ENCODE results near the gene TNNT2.

TNNT2 gene

GRCh38 chr1:201403359-201403758 is 25.9 kb upstream of the TNNT2 start:
- no peak for DNase-seq (ENCODE audit: low read depth in 2 of 2, low spot score in 1 of 2)

- DNase-seq (ENCODE audit: low read depth in 2 of 2, low spot score in 1 of 2): no peak
Measured at GRCh38 chr1:201401700-201402099, 24.2 kb upstream of the TNNT2 start.

- no peak for DNase-seq (ENCODE audit: low read depth in 2 of 2, low spot score in 1 of 2)
Measured at GRCh38 chr1:201400852-201401230, 23.4 kb upstream of the TNNT2 start.

DNA sequence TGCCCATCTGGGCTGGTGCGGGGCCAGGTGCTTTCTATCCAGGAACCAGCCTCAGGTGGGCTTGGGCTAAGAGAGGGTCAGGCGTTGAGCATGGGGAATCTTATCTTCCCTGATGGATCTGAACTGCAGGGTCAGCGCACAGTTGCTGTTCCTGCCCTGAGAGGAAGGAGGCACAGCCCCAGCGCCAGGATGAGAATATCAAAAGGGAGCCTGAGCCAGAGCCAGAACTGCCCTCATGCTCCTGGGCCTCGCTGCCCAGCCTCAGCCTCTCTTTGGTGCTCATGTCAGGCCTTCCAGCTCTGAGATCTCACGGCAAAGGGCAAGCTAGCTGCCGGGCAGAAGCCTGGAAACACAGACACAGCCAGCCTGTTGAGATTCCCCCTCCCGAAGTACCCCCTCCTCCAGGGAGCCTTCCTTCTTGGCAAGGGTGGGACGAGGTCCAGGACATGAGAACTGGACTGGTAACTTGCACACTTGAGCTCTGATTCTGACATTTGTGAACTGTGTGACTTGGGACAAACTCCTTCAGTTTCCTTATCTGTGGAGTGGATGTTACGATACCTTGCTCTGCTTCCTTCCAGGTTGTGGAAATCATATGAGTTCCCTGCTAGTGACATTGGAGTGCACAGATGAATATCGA is 22.9 kb upstream of the TNNT2 start:
- no peak for DNase-seq (ENCODE audit: low read depth in 2 of 2, low spot score in 1 of 2)

- DNase-seq (ENCODE audit: low read depth in 2 of 2, low spot score in 1 of 2): no peak
Measured at GRCh38 chr1:201399352-201400126, 22.1 kb upstream of the TNNT2 start.

GRCh38 chr1:201399018-201399351 is 21.5 kb upstream of the TNNT2 start, which contains the start of gene LAD1:
Gene LAD1, minus strand, starts transcription at chr1:201399324. Its CDS starts 18 bp downstream, at chr1:201399306.
- DNase-seq (ENCODE audit: low read depth in 2 of 2, low spot score in 1 of 2): no peak

DNA sequence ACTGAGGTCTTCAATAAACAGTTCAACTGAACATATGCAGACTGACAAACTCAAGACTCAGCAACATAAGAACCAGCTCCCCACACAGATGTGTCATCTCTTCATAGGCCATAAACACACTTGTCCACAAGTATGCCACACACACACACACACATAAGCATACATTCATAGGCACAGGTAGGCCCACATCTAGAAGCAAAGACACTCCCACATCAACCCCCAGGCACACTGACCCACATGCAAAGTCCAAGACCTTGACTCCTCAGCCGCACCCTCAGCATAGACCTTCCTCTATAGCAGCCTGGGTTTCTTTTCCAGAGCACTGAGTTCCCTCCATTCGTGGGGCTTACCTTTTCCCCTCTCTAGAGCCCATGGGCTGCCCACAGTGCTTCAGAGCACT is 20.2 kb upstream of the TNNT2 start:
- DNase-seq (ENCODE audit: low read depth in 2 of 2, low spot score in 1 of 2): no peak

DNA sequence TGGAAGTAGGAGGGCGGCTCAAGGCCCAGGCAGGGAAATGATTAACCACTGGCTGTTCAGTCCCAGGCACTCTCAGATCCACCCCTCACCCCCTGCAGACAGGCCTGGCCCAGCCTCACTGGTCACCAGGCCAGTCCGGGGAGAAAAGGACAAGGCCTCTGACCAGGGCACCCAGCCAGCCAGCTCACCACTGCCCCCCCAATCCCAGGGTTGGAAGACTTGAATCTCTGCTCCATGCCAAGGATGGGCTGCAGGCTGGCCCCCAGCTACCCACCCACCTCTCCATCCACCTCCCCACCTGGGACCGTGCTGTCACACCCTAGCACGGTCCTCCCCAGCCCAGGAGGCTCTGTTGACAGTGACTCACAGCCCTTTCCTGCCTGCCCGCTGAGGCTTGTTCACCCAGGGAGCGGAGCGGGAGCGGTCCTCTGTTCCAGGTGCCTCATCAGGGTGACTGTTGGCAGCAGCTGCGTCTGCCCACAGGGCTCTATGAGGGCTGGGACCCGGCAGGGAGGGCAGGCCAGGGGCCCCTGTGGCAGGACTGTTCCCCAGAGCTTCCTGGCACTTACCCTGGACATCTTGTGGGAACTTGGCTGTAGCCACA is 19.5 kb upstream of the TNNT2 start:
- no peak for DNase-seq (ENCODE audit: low read depth in 2 of 2, low spot score in 1 of 2)

DNA sequence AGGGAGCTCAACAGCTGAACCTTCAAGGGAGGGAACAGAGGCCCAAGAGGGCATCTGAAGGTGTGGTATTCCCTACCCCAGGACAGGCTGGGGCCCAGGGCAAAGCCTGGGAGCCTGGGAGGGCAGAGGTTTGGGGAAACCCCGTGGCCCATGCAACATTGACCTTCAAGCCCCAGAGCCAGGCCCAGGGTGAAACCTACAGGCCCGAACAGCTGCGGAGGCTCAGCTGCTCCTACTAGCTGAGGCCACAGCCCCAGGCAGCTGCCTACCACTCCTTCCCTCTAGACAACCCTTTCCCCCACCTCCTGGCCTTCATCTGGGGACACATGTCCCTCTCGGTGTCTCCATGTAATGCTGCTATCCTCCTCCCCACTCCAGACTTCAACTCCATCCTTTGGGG is 18.5 kb upstream of the TNNT2 start:
- no peak for DNase-seq (ENCODE audit: low read depth in 2 of 2, low spot score in 1 of 2)

DNA sequence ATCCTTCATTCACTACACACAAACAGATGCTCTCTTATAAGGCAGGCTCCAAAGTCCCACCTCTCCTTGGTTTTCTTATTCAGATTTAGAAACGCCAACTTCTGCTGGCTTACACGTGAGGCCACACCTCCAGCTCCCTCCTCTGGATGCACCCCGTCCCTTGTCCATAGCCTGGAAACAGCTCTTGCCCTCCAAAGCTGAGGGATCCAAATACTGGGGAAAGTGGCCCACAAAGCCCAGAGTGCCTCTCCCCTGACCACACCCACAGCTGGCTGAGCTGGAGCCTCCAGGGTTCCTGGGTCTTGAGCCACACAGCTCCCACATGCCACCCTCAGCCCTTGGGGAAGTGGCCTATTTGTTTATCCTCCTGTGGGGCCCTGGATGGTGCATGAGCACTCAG is 17.1 kb upstream of the TNNT2 start:
- no peak for DNase-seq (ENCODE audit: low read depth in 2 of 2, low spot score in 1 of 2)

GRCh38 chr1:201393076-201393475 is 15.6 kb upstream of the TNNT2 start:
- DNase-seq (ENCODE audit: low read depth in 2 of 2, low spot score in 1 of 2): no peak

DNA sequence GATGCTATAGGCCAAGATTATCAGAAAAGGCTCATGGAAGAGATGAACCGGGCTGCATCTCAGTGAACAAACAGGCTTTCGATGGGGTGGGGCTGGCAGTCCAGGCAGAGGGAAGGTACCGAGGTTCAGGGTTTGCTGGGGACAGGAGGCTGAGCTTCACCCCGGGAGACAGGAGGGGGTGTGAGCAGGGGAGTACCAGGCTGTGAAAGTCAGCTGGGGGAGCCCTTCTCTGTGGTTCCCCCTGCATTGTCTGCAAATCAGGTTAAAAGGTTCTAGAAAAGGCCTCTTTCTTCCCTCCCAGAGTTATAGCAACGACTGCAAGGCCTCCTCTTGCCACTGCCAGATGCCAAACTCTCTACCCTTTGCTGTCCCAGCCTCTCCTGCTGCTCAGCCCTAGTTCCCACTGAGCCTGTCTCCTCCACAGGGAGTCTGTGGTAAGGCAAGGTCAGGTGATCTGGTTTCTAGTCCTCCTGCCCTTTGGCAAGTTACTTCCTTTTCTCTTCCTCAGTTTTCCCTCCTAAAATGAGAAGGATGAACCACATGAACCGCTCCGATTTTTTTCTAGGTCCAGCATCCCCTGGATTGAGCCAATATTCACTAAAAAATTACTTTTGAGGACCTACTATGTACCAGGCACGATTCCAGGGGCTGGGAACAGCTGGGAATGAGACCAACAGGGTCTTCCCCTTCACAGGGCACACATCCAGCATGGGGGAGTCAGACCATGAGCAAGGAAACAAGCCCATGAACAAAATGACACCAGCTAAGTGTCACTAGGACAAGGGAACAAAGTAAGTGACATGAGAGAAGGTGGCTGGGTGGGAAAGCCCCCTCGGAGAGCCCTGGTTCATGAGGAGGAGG is 14.4 kb upstream of the TNNT2 start:
- no peak for DNase-seq (ENCODE audit: low read depth in 2 of 2, low spot score in 1 of 2)

DNA sequence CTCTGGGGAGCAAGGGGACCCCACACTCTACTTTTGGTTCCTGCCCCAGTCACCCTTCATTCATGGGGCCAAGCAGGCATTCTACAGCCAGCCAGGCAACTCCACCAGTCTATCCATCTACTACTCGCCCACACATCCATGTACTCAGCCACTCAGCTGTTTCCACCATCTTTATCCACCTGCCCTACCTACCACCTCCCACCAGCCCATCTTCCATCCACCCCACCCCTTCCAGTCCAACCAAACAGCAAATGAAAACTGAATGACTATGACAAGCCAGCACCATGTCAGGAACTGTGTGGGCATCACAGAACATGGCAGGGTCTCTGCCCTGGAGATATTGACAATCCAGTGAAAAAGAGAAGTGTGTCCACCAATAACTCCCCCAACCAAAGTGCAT is 13.7 kb upstream of the TNNT2 start:
- DNase-seq (ENCODE audit: low read depth in 2 of 2, low spot score in 1 of 2): no peak

DNA sequence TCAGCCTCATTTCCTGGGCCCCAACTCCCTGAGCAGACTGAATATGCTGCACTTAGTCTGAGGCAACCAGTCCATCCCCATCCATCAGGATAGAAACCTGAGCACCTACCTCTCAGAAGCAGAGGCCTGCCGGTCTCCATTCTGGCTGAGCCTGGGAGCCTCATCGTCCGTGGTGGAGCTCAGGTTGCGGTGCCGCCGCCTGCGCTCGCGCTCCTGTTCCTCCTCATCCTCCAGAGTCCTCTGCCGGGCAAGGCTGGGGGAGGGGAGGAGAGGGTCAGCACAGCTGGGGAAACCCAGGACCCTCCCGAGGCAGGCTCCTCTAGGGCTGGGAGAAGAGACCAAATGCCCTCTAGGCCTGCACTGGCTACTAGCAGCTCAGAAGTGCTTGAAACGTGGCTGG is 11.6 kb upstream of the TNNT2 start:
- DNase-seq (ENCODE audit: low read depth in 2 of 2, low spot score in 1 of 2): no peak

GRCh38 chr1:201386208-201386607 is 8.7 kb upstream of the TNNT2 start:
- no peak for DNase-seq (ENCODE audit: low read depth in 2 of 2, low spot score in 1 of 2)

- no peak for DNase-seq (ENCODE audit: low read depth in 2 of 2, low spot score in 1 of 2)
Measured at GRCh38 chr1:201385299-201385891, 7.9 kb upstream of the TNNT2 start.

GRCh38 chr1:201384406-201384782 is 6.9 kb upstream of the TNNT2 start:
- DNase-seq (ENCODE audit: low read depth in 2 of 2, low spot score in 1 of 2): no peak

- DNase-seq (ENCODE audit: low read depth in 2 of 2, low spot score in 1 of 2): no peak
Measured at GRCh38 chr1:201383647-201384405, 6.3 kb upstream of the TNNT2 start.

DNA sequence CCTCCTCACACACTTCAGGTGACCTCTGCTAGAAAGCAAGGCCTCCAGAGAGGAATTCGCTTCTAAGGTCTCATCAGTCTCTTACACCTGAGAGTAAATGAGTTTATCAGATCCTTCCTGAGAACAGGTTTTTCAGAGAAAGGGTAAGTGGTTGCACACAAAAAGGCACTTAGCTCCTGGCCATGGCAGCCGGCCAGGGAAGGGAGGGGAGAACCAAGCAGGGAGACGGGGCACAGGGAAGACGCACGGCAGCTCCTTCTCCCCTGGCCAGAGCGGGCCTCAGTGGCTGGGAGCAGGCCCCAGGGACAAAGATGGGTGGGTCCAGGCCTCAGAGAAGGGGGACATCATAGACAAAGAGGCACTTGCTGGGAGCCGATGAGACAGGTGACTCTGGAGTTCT is 3.6 kb upstream of the TNNT2 start:
- no peak for DNase-seq (ENCODE audit: low read depth in 2 of 2, low spot score in 1 of 2)

DNA sequence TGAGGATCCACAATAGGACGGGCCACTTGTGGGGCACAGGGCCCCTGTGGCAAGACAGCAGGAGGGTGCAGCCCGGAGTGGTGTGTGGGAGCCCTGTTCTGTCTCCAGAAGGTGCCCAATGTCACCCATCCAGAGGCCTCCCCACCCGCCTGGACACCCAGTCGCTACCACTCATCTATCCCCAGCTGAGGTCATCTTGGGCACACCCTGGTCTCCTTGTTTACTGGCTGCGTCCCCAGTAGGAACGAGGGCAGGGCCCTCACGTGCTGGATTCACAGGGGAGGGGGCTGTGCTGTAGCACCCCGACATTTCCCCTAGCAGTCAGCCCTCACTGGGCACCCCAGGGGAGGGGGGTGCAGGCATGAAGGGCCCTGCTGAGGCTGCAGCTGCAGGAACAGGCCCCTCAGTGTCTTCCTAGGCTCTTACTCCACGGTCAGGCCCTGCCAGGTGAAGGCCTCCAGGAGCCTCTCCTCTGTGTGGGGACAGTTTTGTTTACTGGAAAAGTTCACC is 2.3 kb upstream of the TNNT2 start:
- DNase-seq (ENCODE audit: low read depth in 2 of 2, low spot score in 1 of 2): no peak
